Adrenal gland (tissue), 12 donors: ENCODE data around the gene NDUFB4. TPM values are rescaled to one million over a fixed set of nuclear protein-coding genes. Genes with fewer than 3 reads are reported as not detected.

ENCODE experiments used
- DNase-seq, 7 donors: peaks; one replicate each; pipeline ENCODE4 v3.0.0-alpha.2; 2019 to 2020
- H3K27ac ChIP-seq, 5 donors: fragments of 200-600 bp; sonication (generic) in 4 of 5; 1 replicate in 3 of 5; 2 replicates in 2 of 5; pipeline versions ENCODE4 v1.5.1 to v1.8.0; 2016 to 2020; ENCODE audit warnings: mild to moderate bottlenecking in 1 of 5
- H3K27me3 ChIP-seq: fragments of 200-600 bp; 2 replicates; pipeline ENCODE4 v1.8.0; 2021
- H3K36me3 ChIP-seq, 2 donors: fragments of 200-600 bp; replicated peaks in 1 of 2; 1 replicate in 1 of 2; 2 replicates in 1 of 2; pipeline versions ENCODE4 v1.5.1 to v1.8.0; 2018 to 2022
- H3K4me1 ChIP-seq, 2 donors: fragments of 200-600 bp; replicated peaks in 1 of 2; 1 replicate in 1 of 2; 2 replicates in 1 of 2; pipeline versions ENCODE4 v1.5.1 to v1.8.0; 2018 to 2021
- H3K4me3 ChIP-seq, 4 donors: fragments of 200-600 bp; sonication (generic) in 3 of 4; one replicate each; pipeline ENCODE4 v1.5.1; 2016 to 2018
- H3K9me3 ChIP-seq, 3 donors: fragments of 200-600 bp; sonication (generic) in 1 of 3; replicated peaks in 1 of 3; 1 replicate in 2 of 3; 2 replicates in 1 of 3; pipeline versions ENCODE4 v1.5.1 to v1.8.0; 2016 to 2021
- CTCF ChIP-seq, 6 experiments: fragments of 450-650 bp in 4 of 6; fragments of 200-600 bp in 2 of 6; sonication (generic) in 1 of 6; IDR thresholded peaks; 1 replicate in 5 of 6; 2 replicates in 1 of 6; pipeline versions ENCODE4 v1.5.1 to v1.8.0; 2016 to 2021; ENCODE audit warnings: antibody characterized with exemption in 6 of 6, mild to moderate bottlenecking in 2 of 6, moderate library complexity in 1 of 6
- POLR2A ChIP-seq, 2 donors: fragments of 450-650 bp; IDR thresholded peaks; one replicate each; pipeline ENCODE4 v1.6.1; 2017; ENCODE audit warnings: antibody characterized with exemption in 2 of 2, mild to moderate bottlenecking in 2 of 2, moderate library complexity in 1 of 2
- WGBS, 4 donors: extraction: QIAGEN DNeasy Blood & Tissue Kit in 2 of 4; methylation state at CpG; one replicate each; pipeline versions ENCODE4 v1.1.5 to v1.1.7; 2013 to 2017; 5-methylcytosine and 5-hydroxymethylcytosine counted together
- intact Hi-C, 2 donors: fragments of 100-400 bp; cut with DNase I; formaldehyde crosslinking; loops; one replicate each; pipeline versions ENCODE4 v1.14.1 to v1.15.0; 2022 to 2023
- polyA plus RNA-seq, 3 donors: library from polyadenylated mRNA; stranded (reverse); fragments of 200-250 nt in 2 of 3; fragments of 350-450 nt in 1 of 3; fragmentation: Illumina TruSeq in 1 of 3; extraction: RNeasy Lipid Tissue Mini Kit (QIAGEN cat#74804) in 1 of 3; gene quantifications; one replicate each; pipeline ENCODE4 v1.2.3, GENCODE V29; 2013 to 2014
- total RNA-seq, 9 donors: library from RNA; depleted of rRNA in 4 of 9; stranded (reverse); fragments of >200 nt in 4 of 9; fragments of 120-200 nt in 1 of 9; fragmentation: NEBNext Ultra II Directional in 1 of 9; extraction: Animal tissue kit (Norgen Biotek cat#: 25700) in 1 of 9; gene quantifications; one replicate each; pipeline versions ENCODE4 v1.1.0 to v1.2.4, GENCODE V29; 2013 to 2023
- donor health status: healthy with polysubstance abuse.
- donor health status: Bipolar disorder and iron deficiency.
- donor health status: DM: yes; HTN: yes; CAD: no.
- donor health status: DM: no; HTN: no; CAD: no.
- donor health status: DM: no; HTN: no; CAD: no.
- donor health status: DM: yes; HTN: yes; CAD: no.

NDUFB4 gene
- total and polyA plus RNA-seq, 12 donors = 141 to 905 (median 344) TPM

GRCh38 chr3:120604382-120604781, 8.2 kb downstream of the NDUFB4 start:
- no peak for TF ChIP-seq CTCF (IDR thresholded peaks at IDR 0.05)
- intact Hi-C loops = no loop called here
- Histone ChIP-seq H3K4me3 (no peak overlapping the region), H3K36me3 (peaks cover 0 to 21% of the 10 kb centered on the region in 2 donors), H3K9me3 (no peaks in the 10 kb centered on the region), H3K27ac (no peak overlapping the region), H3K27me3 (no peaks in the 10 kb centered on the region), H3K4me1 (peaks cover 3 to 19% of the 10 kb centered on the region in 2 donors)
- DNase-seq = no peak

- no peaks in the 10 kb centered on the region for H3K27me3 ChIP-seq
- H3K9me3 ChIP-seq = no peaks in the 10 kb centered on the region
- TF ChIP-seq CTCF (IDR thresholded peaks at IDR 0.05) = no peak
- TF ChIP-seq POLR2A (IDR thresholded peaks at IDR 0.05) = no peak
- H3K4me1 ChIP-seq = peaks cover 0 to 15% of the 10 kb centered on the region in 2 donors
- peaks cover 0 to 21% of the 10 kb centered on the region in 2 donors for H3K36me3 ChIP-seq
- H3K27ac ChIP-seq = no peak overlapping the region
- no peak overlapping the region for H3K4me3 ChIP-seq
- intact Hi-C loops = no loop called here
- DNase-seq = no peak
Measured at GRCh38 chr3:120604784-120605183, 8.6 kb downstream of the NDUFB4 start.

- Histone ChIP-seq H3K27me3 (no peaks in the 10 kb centered on the region), H3K4me1 (no peaks in the 10 kb centered on the region), H3K27ac (no peak overlapping the region), H3K4me3 (no peak overlapping the region), H3K9me3 (no peaks in the 10 kb centered on the region), H3K36me3 (no peaks in the 10 kb centered on the region)
- intact Hi-C loops = no loop called here
- no peak for DNase-seq
- WGBS, 4 donors = 70 to 83% (median 79%) methylated on average over 4 of the region's 4 CpGs
- no peak for TF ChIP-seq POLR2A (IDR thresholded peaks at IDR 0.05)
- no peak for TF ChIP-seq CTCF (IDR thresholded peaks at IDR 0.05)
Measured at GRCh38 chr3:120608506-120608905, 12.4 kb downstream of the NDUFB4 start.

- Histone ChIP-seq H3K27ac (no peak overlapping the region), H3K4me3 (no peak overlapping the region), H3K27me3 (no peaks in the 10 kb centered on the region), H3K9me3 (no peaks in the 10 kb centered on the region), H3K4me1 (peaks cover 0 to 3% of the 10 kb centered on the region in 2 donors), H3K36me3 (no peaks in the 10 kb centered on the region)
- 73 to 83% (median 80%) methylated on average over 8 of the region's 8 CpGs for WGBS, 4 donors
- no peak for TF ChIP-seq CTCF (IDR thresholded peaks at IDR 0.05)
- no peak for TF ChIP-seq POLR2A (IDR thresholded peaks at IDR 0.05)
- DNase-seq = no peak
- intact Hi-C loops = no loop called here
Measured at GRCh38 chr3:120614765-120615164, 18.6 kb downstream of the NDUFB4 start.
